T-helper 2 cell treated with Interferon-gamma antibody and Interleukin-4, amounts not matched to agents 100 ng/mL and 5 ng/mL, for 36 hours (primary cell): ENCODE data around the gene FZD8. TPM values are rescaled to one million over a fixed set of nuclear protein-coding genes. Genes with fewer than 3 reads are reported as not detected.
"Not testable (repeated sequence)": the region's sequence is repeated elsewhere in the genome, so short reads cannot be mapped to it uniquely, and the experiment has no call there.

Experiments
- intact Hi-C: fragments of 100-400 bp; cut with micrococcal nuclease; formaldehyde crosslinking; loops from one replicate; pipeline ENCODE4 v1.15.1; 2023
- total RNA-seq: library from RNA; stranded (reverse); gene quantifications from 2 replicates; pipeline ENCODE4 v1.2.3, GENCODE V29; 2022

Gene FZD8, protein sequence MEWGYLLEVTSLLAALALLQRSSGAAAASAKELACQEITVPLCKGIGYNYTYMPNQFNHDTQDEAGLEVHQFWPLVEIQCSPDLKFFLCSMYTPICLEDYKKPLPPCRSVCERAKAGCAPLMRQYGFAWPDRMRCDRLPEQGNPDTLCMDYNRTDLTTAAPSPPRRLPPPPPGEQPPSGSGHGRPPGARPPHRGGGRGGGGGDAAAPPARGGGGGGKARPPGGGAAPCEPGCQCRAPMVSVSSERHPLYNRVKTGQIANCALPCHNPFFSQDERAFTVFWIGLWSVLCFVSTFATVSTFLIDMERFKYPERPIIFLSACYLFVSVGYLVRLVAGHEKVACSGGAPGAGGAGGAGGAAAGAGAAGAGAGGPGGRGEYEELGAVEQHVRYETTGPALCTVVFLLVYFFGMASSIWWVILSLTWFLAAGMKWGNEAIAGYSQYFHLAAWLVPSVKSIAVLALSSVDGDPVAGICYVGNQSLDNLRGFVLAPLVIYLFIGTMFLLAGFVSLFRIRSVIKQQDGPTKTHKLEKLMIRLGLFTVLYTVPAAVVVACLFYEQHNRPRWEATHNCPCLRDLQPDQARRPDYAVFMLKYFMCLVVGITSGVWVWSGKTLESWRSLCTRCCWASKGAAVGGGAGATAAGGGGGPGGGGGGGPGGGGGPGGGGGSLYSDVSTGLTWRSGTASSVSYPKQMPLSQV
- 0.41 and 0.66 TPM in 2 replicates for total RNA-seq

DNA sequence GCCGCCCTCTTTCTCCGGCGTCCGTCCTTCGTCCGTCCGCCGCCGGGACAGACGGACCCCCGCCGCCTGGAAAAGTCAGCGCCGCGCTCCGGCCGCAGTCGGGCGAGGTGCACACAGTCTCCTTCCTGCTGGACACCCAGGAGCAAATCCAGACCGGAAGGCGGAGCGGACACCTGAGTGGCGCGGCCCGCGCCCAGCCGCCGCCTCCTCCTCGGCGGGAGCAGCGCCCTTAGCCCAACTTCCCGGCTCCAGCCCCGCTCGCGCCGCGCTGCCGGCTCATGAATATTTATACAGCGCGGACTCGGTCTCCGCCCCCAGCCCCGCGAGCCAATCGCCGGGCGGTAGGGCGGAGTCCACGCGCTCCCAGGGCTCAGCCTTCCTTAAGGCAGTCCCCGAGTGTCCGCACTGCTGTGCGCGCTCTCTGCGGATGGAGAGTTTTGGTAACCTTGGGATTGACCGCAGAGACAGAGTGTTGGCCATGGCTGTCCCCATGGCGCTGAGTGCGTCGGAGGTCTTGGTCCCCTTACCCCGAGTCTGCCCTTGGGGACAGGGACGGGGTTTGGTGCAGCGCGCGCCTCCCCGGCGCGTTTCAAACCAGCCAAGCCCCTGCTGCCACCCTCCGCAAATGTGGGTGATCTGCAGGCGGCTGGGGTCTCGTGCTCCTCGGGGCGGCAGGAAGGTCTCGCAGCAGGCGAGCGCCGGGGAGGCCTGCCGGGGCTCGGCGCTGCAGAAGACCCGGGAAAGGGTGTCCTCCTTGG, at the start of gene FZD8:
Gene FZD8 (minus strand): TSS at position 262 of the 758 bp plus-strand sequence. CDS start 867 bp downstream, outside the sequence.
- intact Hi-C loops: loop anchor here (2.0 kb wide), 1 partner anchor 305 kb away; the partner anchor contains the start of gene CCNY

DNA sequence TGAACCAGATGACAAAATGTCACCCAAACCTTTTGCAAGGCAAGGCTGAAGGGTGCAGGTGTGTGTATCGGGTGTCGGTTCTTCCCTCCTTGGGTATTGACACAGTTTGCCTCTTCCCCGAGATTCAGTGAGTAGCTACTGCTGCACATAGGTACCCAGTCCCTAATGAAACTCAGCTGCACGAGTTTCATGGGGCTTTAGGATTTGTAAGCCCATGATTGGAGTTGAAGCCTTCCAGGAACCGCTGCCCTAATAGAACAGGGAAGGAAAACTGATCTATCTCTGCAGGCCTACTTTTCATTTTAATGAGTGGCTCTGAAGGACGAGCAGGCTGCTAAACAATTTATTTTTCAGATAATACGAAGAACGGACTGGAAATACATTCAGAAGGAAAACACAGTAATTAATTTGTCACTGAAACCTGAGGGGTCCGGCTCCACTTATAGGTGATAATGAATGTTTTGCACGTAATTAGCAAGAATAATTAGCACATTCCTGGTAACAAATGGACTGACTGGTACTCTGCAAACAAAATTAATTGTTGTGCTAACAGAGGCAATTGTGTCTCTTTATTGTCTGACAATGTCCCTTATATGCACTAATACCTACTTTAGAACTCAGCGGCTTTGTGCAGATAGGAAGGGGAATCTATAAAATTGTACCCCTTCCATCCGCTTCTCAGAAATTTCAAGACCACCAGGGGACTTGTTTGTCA, 49.6 kb upstream of the FZD8 start:
- intact Hi-C loops: no loop called here

DNA sequence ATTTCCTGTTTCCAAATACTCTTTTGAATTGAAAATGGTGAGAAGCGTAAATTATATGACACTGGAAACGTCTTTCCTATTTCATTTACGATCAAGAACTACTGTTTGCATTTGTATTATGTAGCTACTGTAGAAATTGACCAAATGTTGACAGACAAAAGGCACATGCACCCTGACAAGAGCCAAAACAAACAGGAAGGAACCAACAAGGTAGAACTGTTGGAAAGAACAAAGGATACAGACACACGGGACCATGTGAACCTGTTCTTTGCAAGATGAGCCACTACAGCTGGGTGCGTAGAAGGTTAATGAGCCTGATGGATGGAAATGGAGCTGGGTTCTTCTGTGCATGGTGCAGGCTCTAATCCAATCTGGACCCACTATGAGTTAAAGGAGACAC, 48.4 kb upstream of the FZD8 start:
- intact Hi-C loops: no loop called here

DNA sequence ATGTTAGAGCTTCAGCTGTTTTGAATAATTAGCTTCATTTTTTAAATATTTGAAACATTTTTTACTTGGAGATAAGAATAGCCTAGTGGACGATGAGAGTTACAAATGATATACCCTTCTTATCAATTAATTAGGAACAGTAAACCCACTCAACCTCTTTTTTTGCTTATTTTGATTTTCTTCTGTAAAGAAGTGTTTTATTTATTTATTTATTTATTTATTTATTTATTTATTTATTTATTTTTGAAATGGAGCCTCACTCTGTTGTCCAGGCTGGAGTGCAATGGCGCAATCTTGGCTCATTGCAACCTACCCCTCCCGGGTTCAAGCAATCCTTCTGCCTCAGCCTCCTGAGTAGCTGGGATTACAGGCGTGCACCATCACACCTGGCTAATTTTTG, 43.8 kb upstream of the FZD8 start:
- intact Hi-C loops: not testable (repeated sequence)

DNA sequence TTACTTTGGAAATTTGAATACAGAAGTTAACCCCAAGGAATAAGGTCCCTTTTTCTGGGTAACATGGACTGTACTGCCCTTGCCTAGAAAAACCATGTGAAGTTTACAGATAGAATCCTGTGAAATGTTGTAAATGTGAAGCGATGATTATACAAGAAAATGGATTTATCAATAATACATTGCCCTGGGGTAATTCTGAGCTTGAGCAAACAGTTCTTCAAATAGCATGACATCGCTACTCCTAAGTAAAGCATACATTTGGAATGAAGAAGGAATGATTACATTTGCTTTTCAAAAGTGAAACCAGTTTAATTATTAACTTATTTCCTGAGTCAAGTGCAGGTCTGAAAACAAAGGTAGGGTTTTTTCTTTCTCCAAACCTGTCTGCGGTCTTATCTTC, 43.3 kb upstream of the FZD8 start:
- intact Hi-C loops: no loop called here

DNA sequence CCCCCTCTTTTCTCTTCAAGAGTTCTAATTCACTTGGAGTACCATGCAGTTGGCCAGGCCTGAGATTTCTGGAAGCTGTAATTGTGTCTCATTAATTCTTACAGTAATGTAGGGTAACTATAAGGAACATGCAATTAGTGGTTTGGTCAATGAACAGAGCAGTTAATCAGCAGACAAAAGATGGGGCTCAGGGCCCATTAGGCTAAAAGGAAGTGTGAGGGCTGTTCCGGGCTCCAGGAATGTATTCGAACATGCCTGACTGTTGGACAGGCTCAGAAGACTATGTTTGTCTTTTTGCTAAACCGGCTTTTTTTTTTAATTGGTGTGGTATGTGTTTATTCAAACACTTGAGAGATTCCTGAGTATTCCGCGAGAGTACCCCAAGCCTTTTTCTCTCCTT, 42.5 kb upstream of the FZD8 start:
- intact Hi-C loops: no loop called here

DNA sequence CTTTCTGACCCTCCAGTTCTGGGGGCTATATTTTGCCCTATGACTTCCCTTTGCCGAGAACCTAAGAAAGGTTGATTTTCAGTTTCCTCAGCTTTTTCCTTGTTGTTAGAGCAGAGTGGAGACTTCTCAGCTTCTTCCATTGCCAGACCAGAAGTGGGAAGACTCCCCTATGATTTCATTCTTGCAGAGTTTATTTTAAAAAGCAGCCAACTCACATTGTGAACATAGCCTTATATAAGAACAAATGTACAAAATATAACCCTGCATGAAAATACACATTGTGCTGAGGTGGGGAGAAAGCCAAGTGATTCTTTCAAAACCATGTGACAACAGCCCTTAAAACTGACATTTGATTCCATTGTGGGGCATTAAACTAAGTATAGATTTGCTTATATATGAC, 33.8 kb upstream of the FZD8 start:
- intact Hi-C loops: no loop called here

DNA sequence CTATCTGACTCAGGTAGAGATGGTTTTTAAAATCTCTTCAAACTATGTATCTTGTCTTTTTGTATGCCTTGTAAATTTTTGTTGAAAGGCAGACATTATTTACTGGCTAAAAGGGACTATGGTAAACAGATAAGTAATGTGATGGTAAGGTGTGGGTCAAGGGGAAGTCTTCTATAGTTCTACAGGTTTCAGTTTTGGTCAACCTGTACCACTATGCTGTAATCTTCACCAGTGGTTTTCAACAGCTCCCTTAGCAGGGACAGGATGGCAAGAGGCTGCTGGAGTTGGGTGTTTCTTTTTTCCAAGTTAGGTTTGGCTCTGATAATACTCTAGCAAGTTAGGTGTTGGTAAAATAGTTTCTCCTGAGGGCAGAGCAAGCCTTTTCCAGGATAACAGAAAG, 32.7 kb upstream of the FZD8 start:
- intact Hi-C loops: no loop called here

DNA sequence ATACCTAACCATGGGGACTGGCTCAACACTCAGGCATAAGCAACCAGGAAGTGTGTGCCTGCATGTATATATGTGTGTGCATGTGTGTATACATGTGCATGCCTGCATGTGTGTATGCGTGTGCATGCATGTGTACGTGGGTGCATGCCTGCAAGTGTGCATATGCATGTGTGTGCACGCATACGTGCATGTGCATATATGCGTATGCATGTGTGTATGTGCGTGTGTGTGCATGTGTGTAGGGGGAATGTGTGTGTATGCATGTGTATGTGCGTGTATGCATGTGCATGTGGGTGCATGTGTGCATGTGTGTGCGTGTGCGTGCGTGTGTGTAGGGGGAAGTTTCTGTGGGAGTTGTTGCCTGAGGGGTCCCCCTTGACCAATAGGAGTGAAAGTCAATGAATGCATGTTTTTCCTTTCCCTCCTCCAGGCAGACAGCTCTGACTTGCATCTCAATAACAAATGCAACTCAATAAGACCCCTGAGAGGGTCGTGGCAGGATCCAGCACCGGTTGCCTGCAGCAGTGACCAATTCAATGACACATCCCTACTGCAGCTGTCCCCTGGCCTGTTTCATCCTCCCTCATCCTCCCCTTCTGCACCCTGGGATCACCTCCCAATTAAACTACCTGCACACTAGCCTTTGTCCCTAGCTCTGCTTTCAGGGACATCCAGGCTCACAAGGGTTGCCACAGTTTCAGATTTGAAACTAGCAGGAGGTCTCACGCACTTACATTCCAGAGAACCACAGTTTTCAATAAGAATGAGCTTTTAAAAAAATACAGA, 27.0 kb upstream of the FZD8 start:
- intact Hi-C loops: no loop called here

DNA sequence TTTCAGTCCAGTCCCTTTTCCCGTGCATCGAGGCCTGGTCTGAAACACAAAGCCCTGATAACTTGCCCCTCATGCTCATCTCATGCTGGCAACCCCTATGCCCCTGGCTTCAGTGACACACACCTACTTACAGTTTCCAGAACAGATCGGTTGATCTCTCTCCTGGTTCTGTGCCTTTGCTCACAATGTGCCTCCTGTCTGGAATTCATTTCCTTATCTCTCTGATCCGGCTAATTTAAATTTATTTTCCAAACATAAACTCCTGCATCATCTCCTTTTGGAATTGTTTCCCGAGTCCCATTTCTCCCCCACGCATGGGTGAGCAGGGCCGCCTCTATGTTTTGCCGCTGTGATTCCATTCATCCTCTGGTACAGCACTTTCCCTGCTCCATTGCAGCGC, 25.9 kb upstream of the FZD8 start:
- intact Hi-C loops: no loop called here

DNA sequence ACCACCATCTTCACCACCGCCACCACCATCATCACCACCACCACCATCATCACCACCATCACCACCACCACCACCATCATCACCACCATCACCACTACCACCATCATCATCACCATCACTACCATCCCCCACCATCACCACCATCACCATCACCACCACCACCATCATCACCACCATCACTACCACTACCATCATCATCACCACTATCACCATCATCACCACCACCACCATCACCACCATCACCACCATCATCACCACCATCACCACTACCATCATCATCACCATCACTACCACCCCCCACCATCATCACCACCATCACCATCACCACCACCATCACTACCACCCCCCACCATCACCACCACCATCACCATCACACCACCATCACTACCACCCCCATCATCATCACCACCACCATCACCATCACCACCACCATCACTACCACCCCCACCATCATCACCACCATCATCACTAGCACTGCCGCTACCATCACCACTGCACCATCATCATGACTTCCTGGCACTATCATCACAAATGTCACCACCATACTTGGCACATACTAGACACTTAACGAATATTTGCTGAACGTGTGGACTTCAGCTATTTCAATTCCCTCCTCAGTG, 25.3 kb upstream of the FZD8 start:
- intact Hi-C loops: no loop called here

DNA sequence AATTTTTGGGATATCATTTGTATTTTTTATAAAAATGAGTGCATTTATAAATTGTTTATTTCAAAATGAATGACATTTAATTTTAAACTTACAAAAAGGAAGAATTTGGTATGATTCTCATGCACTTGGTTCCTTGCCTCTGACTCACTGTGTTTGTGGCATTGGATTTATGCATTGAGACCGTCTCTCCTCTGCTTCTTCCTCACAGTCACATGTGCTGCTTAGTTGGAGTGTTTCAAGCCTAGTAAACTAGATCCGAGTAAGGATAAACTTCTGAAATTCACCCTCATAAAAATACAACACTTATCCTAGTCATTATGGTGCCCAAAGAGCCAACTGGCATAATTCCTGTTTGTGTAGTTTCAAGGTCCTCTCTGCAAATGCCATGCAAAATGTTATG, 19.1 kb upstream of the FZD8 start:
- intact Hi-C loops: no loop called here

DNA sequence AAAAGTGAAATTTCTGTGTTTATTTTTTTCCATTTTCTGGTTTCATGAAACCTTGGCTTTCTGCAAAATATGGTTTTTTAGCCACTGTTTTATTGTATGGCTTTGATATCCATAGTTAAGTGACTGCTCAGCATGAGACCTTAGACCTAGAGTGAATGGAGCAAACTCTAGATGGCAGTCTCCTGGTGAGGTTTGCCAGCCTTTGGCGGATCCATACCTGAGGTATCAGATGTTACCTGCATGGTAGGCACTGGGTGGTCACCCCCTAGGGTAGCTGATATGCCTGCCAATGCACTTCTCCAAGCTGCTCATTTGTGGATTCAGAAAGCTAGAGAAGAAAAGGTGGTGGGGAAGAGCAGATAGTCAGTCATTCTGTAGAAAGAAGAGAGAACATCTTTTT, 17.4 kb upstream of the FZD8 start:
- intact Hi-C loops: no loop called here

DNA sequence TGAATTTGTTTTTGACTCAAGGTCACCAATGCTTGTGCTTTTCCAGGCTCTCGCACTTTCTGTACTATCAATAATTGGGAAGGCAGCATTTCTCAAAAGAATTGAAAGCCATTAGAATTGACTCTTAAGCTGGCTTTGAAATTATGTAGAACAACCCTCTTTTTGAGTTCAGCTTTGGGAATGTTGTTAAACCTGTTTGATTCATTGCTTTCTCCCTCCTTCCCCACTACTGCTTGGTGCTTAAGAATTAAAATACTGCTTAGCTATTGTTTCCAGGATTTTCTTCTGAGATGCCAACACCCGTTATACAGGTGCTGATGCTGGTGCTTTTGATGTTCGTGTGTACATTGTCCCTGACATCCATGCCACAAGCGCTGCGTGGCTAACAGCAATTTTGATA, 15.5 kb upstream of the FZD8 start:
- intact Hi-C loops: no loop called here

DNA sequence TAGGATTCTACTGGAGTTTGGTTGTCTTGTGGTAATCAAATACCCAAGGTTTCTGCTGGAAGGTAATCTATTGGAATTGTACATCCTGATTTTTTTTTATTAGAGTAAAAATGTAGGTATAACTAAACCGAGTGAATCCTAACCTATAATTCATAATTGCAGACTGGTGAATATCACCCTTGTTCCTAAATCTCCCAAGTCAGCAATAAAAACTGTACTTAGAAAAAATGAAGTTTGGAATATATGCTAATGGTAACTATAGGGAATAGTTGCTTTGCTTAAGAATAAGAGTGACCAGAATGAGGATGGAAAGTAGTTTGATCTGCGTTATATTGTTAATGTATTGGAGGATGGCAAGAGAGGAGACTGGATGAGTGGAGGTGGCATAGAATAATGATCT, 10.7 kb upstream of the FZD8 start:
- intact Hi-C loops: no loop called here

DNA sequence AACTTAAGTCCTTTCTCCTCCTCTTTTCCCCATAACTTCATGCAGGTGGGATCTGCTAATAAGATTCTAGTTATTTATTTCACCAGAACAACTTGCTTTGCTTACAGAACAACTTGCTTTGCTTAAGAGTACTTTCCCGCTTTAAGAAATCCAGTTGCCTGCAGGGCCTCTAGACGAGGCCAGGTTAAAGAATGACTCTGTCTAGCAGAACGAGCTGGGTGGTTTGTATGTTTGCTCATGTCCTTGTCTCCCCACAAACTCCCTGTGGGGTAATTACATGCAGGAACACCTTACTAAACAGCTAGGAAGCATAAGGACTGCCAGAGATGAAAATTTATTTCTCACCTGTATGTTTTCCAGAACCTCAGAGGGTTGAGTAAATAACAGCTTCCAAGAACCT, 8.8 kb upstream of the FZD8 start:
- intact Hi-C loops: no loop called here

DNA sequence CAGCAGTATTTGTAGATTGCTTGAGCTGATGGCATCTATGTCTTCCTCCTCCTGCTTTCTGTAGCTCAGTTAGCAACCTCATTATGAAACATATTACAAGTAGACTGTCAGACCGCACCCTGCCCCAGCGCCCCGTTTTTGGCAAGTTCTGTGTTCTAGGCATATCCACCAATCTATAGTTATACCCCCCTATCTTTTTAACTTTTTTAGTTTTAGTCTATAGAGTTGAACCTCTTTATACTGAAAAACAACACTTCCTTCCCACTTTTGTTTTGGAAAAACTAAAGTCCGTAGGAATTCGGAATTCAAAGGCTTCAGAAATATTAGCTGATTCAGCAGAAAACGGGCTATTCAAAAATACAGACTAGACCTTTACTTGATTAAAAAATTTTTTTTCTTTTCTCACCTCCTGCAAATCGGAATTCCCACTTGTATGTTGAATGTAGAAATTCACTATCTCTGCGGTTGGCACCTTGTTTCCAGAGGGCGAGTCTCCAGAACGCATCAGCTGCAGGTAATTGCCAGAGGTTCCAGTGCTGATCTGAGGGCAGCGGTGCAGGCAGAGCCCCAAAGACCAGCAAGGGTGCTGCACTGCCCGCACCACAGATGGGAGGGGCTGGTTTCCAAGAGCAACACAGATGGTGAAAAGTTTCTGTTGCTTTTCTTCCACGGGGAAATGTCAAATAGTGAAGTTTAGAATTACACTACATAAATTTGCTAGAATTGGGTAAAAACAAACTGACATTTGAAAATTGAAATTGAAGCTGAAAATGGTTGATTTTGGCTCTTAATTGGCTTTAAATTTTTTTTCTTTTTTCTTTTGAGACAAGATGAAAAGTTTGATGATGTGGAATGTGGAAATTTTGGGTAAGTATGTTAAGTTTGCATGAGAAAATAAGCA, 2.2 kb upstream of the FZD8 start:
- intact Hi-C loops: no loop called here

DNA sequence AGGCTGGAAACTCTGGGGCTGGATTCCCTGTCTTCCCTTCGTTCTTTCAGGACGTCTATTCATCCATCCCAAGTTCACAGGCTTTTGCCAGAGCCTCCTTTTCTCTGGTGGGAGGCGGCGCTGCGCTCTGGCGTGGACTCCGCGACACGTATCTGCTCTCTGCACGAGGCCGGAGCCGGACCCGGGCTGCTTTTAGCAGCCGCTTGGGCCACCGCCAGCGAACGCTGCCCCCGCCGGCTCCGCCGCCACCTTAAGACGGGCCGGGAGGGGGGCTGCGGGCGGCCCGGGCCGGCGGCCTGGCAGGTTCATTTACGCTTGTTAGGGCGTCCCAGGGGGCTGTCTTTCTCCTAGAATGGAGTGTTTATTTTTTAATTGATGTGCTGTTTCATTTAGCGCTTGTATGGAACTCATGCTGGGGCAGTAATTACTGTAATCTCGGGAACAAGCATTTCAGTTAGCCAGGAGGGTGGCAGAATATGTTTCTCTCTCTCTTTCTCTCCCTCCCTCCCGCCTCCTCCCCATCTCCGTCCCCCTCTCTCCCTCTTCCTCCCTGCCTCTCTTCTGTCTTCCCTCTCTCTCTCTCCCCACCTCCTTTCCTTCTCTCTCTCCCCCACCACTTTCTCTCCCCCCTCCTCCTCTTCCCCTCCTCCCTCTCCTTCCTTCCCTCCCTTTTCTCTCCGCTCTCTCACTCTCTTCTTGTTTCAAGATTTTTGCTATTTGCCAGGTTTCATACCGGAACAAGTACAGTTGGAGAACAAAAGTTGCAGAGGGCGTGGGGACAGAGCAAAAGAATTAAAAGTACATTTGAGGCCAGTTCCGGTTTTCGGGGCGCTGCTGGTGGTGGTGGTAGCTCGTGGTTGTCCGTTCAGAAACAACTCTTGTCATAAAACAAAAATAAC, 1.3 kb upstream of the FZD8 start:
- intact Hi-C loops: loop anchor here (2.0 kb wide), 1 partner anchor 307 kb away; the partner anchor contains the start of gene CCNY
